ENCODE results near the gene CPLANE1.

GRCh38 chr5:37080697-37081096, 168.5 kb downstream of the CPLANE1 start:
- TF ChIP-seq ATF3 (IDR thresholded peaks at IDR 0.05) (no peak), ATF3 (CRISPR knock-in tag; conservative IDR thresholded peaks at IDR 0.05) (no peak)
- TF ChIP-seq, protein P1, sequence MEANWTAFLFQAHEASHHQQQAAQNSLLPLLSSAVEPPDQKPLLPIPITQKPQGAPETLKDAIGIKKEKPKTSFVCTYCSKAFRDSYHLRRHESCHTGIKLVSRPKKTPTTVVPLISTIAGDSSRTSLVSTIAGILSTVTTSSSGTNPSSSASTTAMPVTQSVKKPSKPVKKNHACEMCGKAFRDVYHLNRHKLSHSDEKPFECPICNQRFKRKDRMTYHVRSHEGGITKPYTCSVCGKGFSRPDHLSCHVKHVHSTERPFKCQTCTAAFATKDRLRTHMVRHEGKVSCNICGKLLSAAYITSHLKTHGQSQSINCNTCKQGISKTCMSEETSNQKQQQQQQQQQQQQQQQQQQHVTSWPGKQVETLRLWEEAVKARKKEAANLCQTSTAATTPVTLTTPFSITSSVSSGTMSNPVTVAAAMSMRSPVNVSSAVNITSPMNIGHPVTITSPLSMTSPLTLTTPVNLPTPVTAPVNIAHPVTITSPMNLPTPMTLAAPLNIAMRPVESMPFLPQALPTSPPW (CRISPR knock-in tag; IDR thresholded peaks at IDR 0.05), result no peak
